ENCODE data around the gene IL22RA2. TPM values are rescaled to one million over a fixed set of nuclear protein-coding genes. Genes with fewer than 3 reads are reported as not detected.

Gene IL22RA2
- total and polyA plus RNA-seq, 12 donors = 0.12 TPM; not detected in 11

- TF ChIP-seq, protein P1, sequence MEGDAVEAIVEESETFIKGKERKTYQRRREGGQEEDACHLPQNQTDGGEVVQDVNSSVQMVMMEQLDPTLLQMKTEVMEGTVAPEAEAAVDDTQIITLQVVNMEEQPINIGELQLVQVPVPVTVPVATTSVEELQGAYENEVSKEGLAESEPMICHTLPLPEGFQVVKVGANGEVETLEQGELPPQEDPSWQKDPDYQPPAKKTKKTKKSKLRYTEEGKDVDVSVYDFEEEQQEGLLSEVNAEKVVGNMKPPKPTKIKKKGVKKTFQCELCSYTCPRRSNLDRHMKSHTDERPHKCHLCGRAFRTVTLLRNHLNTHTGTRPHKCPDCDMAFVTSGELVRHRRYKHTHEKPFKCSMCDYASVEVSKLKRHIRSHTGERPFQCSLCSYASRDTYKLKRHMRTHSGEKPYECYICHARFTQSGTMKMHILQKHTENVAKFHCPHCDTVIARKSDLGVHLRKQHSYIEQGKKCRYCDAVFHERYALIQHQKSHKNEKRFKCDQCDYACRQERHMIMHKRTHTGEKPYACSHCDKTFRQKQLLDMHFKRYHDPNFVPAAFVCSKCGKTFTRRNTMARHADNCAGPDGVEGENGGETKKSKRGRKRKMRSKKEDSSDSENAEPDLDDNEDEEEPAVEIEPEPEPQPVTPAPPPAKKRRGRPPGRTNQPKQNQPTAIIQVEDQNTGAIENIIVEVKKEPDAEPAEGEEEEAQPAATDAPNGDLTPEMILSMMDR (IDR thresholded peaks at IDR 0.05) = no peak
- DNase-seq = no peak
- no peaks in the 10 kb centered on the region for H3K27me3 ChIP-seq
- peak overlapping the region in 6 of 10 donors; percentile 16 to 85 (median 25) for H3K4me3 ChIP-seq
- 70 to 80% methylated on average over 3 of the region's 3 CpGs for WGBS, 2 donors
- peak overlapping the region in 7 of 10 donors; percentile 47 to 99 (median 98) for H3K27ac ChIP-seq
- no peak for ATAC-seq
- intact Hi-C loops (cut with DNase I) = loop anchor here in 4 of 10 donors (5.0 to 10.0 kb wide), 5 partner anchors 47 to 487 kb away; no protein-coding TSS in a partner anchor
- H3K9me3 ChIP-seq = no peaks in the 10 kb centered on the region
- peaks cover 0 to 12% (median 0%) of the 10 kb centered on the region in 9 donors for H3K36me3 ChIP-seq
- peaks cover 17 to 87% (median 81%) of the 10 kb centered on the region in 9 donors for H3K4me1 ChIP-seq
Observed at GRCh38 chr6:137214931-137215330, 41.5 kb upstream of the IL22RA2 start.

GRCh38 chr6:137213813-137214212, 40.4 kb upstream of the IL22RA2 start:
- ATAC-seq = no peak
- H3K4me1 ChIP-seq = peaks cover 17 to 90% (median 83%) of the 10 kb centered on the region in 9 donors
- peak overlapping the region; percentile 7 to 99 (median 64) for H3K27ac ChIP-seq
- H3K9me3 ChIP-seq = peaks cover 0 to 8% (median 0%) of the 10 kb centered on the region in 11 donors
- H3K27me3 ChIP-seq = no peaks in the 10 kb centered on the region
- peaks cover 0 to 22% (median 0%) of the 10 kb centered on the region in 9 donors for H3K36me3 ChIP-seq
- no peak for DNase-seq
- WGBS, 2 donors = 21 to 45% methylated on average over 2 of the region's 2 CpGs
- TF ChIP-seq, protein P1 (IDR thresholded peaks at IDR 0.05) = no peak
- intact Hi-C loops (cut with DNase I) = loop anchor here in 2 of 10 donors (5.0 to 10.0 kb wide), 2 partner anchors 119 to 488 kb away; no protein-coding TSS in a partner anchor
- H3K4me3 ChIP-seq = peak overlapping the region in 8 of 10 donors; percentile 8 to 85 (median 24)

- intact Hi-C loops (cut with DNase I) = loop anchor here in 2 of 10 donors (5.0 to 10.0 kb wide), 2 partner anchors 119 to 489 kb away; no protein-coding TSS in a partner anchor
- Histone ChIP-seq H3K4me3 (peak overlapping the region in 8 of 10 donors; percentile 8 to 85 (median 24)), H3K4me1 (peaks cover 17 to 95% (median 85%) of the 10 kb centered on the region in 9 donors), H3K27me3 (no peaks in the 10 kb centered on the region), H3K9me3 (peaks cover 0 to 8% (median 0%) of the 10 kb centered on the region in 11 donors), H3K36me3 (peaks cover 0 to 27% (median 0%) of the 10 kb centered on the region in 9 donors), H3K27ac (peak overlapping the region; percentile 7 to 99 (median 64))
- no peak for DNase-seq
- 7 to 12% methylated on average over 4 of the region's 4 CpGs for WGBS, 2 donors
- TF ChIP-seq, protein P1 (IDR thresholded peaks at IDR 0.05) = no peak
- peak in 5 of 8 donors; percentile 3 to 39 (median 33) for ATAC-seq
Observed at GRCh38 chr6:137213331-137213740, 39.9 kb upstream of the IL22RA2 start.

DNA sequence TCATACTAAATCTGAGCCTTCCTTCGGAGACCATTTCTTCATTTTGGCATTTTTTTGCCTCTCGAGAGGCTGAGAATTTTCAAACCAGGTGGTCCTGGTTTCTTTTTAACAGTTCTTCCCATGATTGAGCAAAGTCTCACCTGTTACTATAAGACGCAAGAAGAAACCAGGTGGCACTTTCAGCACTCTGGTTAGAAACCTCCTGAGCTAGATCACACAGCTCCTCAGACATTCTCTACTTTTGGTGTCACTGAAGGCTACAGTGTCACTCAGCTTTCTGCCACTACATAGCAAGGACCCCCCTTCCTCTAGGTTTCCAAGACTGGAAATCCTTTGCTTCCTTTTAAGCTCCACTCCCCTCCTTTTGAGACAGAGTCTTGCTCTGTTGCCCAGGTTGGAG, 38.5 kb upstream of the IL22RA2 start:
- TF ChIP-seq, protein P1 (IDR thresholded peaks at IDR 0.05) = no peak
- Histone ChIP-seq H3K36me3 (peaks cover 0 to 36% (median 0%) of the 10 kb centered on the region in 9 donors), H3K27ac (peak overlapping the region in 8 of 10 donors; percentile 42 to 99 (median 82)), H3K4me3 (peak overlapping the region in 1 of 10 donors; percentile 83), H3K27me3 (no peaks in the 10 kb centered on the region), H3K9me3 (peaks cover 0 to 10% (median 0%) of the 10 kb centered on the region in 11 donors), H3K4me1 (peaks cover 18 to 100% (median 85%) of the 10 kb centered on the region in 9 donors)
- intact Hi-C loops (cut with DNase I) = loop anchor here in 2 of 10 donors (5.0 to 10.0 kb wide), 2 partner anchors 117 to 490 kb away; no protein-coding TSS in a partner anchor
- 97 to 98% methylated on average over 3 of the region's 3 CpGs for WGBS, 2 donors
- ATAC-seq = no peak
- DNase-seq = no peak

Measured in heart right ventricle (tissue), 16 donors.